T47D (cell line): ENCODE measurements around the gene PIK3R6.

ENCODE experiments used
- DNase-seq, 2 experiments: peaks; one replicate each; pipeline versions ENCODE4 v3.0.0 to v3.0.0-alpha.2; 2011 to 2012; ENCODE audit warnings: low read depth in 1 of 2, low spot score in 1 of 2
- JUND ChIP-seq: IDR thresholded peaks from 2 replicates; pipeline ENCODE4 v1.6.1; 2012; ENCODE audit warnings: low read depth
- in situ Hi-C: cut with HindIII; loops from 2 replicates; pipeline ENCODE4 v1.10.0; 2016; ENCODE audit warnings: low sequenced_read_pairs, low pct_unique_long_range_greater_than_20kb

PIK3R6 gene

DNA sequence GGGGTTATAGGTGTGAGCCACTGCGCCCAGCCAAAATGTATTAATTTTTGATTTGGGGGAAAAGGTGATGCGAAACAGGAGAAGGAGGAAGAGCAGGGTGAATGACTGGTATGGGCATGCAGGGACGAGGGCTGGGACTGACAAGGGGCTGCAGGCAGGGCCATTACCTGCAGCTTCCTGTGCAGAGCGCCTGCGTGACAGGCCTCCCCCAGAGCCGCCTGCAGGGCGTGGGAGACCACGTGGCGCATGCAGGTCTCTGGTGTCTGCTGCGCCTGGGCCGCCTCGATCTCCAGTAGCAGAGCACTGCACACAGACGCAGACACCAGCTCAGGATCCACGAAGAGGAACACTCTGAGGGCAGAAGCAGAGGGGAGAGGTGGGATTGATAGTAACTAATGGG lies 32.4 kb downstream of the PIK3R6 start:
- in situ Hi-C loops, result no loop called here
- no peak for DNase-seq
- TF ChIP-seq JUND, result no peak

DNA sequence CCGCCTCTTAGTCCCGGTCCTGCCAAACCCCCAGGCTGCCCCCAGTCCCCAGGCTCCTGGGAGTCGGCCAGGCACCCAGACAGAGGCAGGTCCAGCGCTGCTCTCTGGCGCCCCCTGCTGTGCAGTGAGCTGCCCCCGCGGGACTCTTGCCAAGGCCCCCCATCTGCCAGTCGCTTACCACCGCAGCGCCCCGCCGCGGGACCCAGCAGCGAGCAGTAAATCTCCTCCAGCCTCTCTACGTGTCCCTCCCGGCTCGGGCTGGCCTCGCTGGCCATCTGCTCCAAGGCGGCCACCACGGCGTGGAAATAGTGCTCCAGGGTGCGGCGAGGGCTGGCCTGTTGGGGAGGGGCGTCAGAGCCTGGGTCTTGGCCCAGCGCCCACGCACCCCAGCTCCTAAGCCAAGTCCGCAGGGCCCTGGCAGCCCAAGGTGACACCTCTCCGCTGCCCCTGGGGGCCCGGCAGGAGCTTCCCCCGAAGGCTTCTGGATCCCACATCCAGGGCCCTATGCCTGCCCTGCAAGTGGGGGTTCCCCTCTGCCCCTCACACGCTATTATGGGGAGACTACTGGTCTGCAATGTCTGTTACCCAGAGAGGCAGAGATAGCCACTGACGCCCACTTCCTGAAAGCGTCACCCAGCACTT lies 34.6 kb downstream of the PIK3R6 start:
- in situ Hi-C loops, result no loop called here
- no peak for TF ChIP-seq JUND

DNA sequence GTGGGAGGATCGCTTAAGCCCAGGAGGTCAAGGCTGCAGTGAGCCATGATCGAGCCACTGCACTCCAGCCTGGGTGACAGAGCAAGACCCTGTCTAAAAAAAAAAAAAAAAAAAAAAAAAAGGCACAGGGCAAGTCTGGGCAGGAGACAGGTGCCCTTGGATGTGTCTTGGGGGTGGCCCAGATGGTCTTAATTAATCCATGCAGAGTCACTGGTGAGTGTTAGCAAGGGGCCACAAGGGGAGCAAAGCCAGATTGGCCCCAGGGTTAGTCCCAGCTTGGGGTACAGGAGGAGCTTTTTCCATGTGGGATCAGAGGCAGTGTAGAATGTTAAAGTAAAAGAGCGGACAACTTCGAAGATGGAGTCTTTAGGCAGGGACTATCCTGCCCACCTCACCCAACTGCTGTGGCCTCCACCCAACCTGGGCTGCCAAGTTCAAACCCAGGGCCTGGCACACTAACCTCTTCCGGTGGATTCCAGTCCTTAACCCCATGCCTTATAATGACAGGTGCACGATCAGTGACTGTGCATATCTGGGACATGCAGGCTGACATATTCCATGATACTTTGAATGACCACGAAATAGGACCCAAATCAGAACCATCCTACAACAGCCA lies 36.1 kb downstream of the PIK3R6 start:
- no peak for TF ChIP-seq JUND
- no peak for DNase-seq
- in situ Hi-C loops, result no loop called here

More for the DNA sequence above, 34.6 kb downstream of the PIK3R6 start:
- DNase-seq, result peak in 1 of 2 experiments; percentile 17

DNA sequence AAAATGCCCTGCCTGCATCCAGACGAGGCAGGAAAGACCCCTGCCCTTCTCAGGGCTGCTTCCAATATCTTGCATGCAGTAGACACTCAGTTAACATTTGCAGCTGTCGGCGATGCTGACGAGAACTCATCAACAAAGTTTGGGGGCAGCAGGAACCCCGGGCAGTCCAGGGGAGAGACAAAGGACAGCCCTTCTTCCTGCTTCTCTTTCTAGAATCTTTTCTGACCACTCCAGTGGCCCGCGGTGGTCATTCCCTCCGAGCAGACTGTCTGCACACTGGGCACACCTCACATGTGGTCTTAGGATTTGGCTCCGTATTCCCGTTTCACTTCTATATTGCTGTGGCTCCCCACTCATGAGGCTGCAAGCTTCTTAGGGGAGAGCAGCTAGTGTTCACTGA lies 37.3 kb downstream of the PIK3R6 start:
- DNase-seq, result no peak
- no peak for TF ChIP-seq JUND
- in situ Hi-C loops, result no loop called here

DNA sequence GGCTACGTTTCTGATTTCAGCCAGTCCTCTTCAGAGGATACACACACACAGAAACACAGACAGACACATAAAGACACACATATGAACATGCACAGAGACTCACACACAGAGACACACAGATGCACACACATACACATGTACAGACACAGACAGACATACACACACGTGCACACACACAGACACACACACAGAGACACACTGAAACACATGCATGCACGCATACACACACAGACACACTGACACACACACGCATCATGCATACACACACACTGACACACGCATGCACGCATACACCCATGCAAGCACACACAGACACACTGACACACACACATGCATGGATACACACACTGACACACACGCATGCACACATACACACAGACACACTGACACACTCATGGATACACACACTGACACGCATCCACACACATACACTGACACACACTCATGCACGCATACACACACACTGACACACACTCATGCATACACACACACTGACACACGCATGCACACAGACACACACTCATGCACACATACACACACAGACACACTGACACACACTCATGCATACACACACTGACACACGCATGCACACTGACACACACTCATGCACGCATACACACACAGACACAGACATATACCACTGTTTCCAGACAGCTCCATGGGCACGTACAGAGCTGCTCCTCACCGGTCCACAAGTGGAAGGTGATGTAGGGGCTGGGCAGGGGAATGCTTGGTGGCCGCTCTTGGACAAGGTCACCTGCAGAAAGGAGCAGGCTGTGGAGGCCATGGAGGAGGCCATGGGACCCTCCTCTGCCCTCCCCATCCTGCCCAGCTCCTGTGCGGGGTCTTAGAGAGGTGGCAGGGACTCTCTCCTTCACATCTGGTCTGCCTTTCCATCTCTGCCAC lies 38.2 kb downstream of the PIK3R6 start:
- in situ Hi-C loops, result no loop called here
- TF ChIP-seq JUND, result no peak
- no peak for DNase-seq

DNA sequence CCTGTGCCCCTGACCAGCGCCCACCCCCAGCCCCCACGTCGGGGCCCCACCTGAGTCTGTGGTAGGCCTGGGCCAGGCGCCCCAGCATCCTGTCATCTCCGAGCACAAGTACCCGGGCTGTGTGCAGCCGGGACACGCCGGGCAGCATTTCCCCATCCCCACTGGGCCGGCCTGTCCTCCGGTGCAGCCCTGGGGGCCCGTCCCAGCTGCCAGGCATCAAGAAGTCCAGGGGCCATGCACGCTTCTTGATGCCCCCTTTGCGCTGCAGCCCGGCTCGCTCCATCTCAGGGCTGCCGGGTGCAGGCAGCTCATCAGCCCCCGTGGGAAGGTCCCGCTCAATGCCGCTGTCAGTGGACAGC lies 39.0 kb downstream of the PIK3R6 start:
- no peak for DNase-seq
- no peak for TF ChIP-seq JUND
- in situ Hi-C loops, result no loop called here

DNA sequence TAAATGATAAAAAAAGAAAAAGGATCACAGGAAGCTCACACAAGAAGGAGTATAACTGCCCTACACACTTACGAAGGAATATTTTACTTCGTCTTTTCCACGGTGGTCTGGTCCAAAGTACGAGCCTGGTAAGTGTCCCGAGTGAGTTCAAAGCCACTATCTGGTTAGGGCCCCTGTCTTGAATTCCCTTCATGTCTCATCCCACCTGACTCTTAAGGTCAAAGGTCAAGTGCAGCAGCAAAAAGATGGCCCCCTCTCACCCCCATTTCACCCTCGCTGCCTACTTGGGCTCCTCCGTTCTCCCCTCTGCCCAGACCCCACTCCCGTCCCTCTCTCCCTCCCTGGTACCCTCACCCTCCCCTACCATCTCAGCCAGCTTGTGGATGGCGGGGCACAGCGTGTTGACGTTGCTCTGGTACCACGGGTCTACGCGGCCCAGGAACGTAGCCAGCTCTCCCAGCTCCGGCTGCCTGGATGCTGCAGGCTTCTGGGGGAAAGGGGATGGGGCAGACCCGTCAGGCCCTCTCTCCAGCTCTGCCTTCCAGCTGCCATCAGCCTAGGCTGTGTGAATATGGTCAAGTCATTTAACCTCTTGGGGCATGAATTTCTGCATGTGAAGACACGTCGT lies 40.6 kb downstream of the PIK3R6 start:
- TF ChIP-seq JUND, result no peak
- in situ Hi-C loops, result no loop called here
- DNase-seq, result no peak

DNA sequence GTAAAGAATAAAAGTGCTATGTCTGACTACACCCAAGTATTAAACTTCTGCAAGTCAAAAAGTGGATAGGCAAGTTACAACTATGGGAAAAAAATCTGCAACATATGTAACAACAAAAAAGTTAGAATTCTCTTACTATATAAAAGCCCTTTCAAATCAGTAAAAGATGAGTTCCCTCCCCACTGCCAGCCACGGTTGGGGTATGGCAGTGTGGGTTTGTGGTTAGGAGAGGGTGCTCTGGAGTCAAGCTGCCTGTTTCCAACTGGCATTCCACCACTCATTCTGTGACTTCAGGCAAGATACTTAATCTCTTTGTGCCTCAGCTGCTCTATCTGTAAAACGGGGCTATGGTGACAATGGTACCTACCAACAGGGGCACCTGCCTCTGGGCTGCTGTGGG lies 41.7 kb downstream of the PIK3R6 start:
- no peak for DNase-seq
- no peak for TF ChIP-seq JUND
- in situ Hi-C loops, result no loop called here

DNA sequence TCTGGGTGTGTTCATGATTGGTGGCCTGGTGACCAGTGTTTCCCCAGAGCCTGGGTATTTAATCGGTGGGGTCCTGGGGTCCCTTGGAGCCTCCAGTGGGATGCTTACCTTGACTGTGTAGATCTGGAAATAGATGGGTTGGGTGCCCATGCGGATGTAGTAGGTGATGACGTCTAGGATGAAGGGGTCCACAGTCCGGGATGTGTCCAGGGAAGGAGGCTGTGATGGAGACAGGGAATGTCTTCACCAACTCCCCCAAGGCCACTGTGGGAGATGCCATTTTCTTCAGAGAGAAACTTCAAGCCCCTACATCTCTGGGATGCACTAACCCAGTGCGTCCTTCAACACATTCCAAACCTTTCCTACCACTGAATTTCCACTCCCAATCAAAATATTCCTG lies 44.2 kb downstream of the PIK3R6 start:
- in situ Hi-C loops, result no loop called here
- DNase-seq, result no peak

DNA sequence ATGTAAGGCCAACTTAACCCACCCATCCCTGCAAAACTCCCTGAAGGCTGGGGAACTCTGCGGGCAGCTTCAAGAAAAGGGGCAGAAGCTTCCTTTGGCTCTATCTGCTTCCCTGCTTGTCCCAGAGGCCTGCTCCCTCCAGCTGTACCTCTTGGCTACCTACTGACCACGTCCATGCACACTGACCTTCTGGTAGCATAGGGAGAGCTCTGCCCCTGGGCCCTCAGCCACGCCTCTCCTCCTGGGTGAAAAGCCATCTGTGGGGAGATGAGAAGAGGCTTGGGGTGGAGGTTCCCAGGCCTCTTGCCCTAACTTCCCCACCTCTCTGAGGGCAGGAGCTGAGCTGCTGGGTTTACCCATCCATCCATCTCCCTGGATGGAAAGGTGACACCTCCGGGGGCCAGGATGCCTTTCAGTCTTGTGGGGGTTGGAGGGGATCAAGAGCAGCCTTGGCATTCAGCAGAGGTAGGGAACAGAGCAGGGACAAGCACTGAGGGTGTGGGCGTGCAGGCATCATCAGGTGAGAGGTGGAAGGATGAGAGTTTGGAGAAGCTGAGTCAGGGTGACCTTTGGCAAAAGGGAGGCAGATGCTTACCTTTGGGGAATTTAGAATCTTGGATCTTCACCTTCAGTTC lies 45.0 kb downstream of the PIK3R6 start:
- in situ Hi-C loops, result no loop called here
- no peak for TF ChIP-seq JUND
- DNase-seq, result no peak

More for the DNA sequence above, 44.2 kb downstream of the PIK3R6 start:
- no peak for TF ChIP-seq JUND

DNA sequence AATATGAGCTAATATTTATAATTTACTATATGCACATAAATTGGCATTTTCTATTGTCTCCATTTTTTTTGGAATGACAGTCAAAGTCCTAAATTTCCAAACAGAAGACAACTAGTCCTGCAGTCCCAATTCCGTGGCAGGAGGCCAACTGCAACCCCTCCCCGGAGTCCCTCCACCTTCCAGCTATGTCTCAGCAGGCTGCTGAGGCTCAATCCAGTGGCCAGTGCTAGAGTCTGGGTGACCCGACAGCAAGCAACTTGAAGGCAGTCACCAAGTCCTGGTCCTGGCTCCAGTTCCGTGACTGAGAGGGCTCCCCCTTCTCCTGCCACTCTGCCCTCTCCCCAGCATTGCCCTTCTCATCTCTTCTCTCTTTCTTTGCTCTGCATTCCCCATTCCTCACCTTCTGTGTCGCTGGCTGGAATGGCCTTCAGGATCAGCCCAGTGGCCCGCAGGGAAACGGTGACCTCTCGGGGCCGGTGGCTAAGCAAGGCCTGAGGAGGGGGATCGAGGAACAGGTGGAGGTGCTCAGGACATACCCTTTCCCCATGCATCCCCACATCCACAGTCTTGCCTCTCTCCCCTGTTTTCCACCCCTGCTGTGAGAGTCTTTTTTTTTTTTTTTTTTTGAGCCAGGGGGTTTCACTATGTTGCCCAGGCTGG lies 45.9 kb downstream of the PIK3R6 start:
- no peak for DNase-seq
- TF ChIP-seq JUND, result no peak
- in situ Hi-C loops, result no loop called here
